ENCODE measurements around the gene GRIK3. TPM values are rescaled to one million over a fixed set of nuclear protein-coding genes. Genes with fewer than 3 reads are reported as not detected.
"Not testable (repeated sequence)": the region's sequence is repeated elsewhere in the genome, so short reads cannot be mapped to it uniquely, and the experiment has no call there.

The GRIK3 gene
- not detected in 2 replicates for total RNA-seq

DNA sequence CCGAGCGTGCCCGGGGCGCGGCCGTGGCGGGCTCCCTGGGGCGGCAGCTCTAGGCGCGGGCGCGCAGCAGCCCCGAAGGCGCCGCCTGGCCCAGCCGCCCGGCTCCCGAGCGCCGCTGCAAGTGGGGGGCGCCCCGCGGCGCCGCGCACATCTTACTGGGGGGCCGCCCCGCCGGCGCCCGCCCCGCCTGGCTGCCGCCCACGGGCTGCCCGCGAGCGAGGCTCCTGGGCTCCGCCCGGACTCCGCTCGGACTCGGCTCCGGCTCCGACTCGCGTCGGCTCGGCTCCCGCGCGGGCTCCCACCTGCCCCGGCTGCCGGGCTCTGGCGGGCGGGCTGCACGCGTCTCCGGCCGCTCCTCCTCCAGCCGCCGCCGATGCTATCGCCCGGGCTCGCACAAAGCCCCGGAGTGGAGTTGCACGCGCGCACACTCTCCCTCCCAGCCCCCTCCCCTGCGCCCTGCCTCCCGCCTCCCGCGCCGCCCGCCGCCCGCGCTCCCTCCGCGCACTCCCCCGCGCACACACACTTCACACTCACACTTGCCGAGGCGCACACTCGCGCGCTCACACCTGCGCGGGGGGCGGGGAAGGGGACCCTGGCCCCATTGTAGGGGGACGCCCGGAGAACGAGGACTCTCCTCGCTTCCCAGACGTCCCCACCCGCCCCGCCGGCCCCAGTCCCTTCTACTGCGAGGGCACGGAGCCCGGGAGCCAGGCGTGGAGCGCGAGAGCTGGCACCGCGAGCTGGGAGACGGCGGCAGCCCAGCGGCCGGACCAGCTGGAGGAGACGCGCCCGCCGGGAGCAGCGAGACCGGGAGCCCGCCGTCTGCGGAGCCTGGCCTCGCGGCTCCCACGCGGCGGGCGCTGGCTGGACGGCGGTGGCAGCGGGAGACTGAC lies at the start of gene GRIK3:
Gene GRIK3, minus strand, starts transcription at position 395 of the 893 bp plus-strand sequence. CDS start 407 bp downstream, outside the sequence.
- DNase-seq: no peak
- intact Hi-C loops (cut with micrococcal nuclease): no loop called here
- H3K27ac Mint-ChIP-seq: peak within 1 kb of the TSS; percentile 38

DNA sequence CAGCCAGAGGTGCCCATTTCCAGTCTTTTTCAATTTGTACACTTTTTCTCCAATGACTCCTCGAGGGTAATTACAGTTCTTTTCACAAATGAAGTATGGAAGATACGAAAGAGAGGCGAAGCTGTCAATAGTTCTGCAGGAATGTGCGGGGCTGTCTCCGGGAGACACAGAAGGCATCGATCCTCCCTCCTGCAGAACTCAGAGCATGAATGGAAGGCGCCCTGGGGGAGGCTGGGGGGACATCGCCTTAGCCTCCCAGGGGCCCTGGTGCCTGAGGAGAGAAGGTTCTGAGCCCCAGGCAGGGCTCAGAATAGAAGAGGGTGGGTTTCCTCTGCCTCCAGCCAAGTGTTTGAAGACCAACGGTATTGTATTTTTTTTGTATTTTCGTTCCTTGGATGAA lies 49.7 kb upstream of the GRIK3 start:
- no peaks in the 10 kb centered on the region for H3K4me1 Mint-ChIP-seq
- no peak for DNase-seq
- no peak overlapping the region for H3K4me3 Mint-ChIP-seq
- H3K27ac Mint-ChIP-seq: no peak overlapping the region
- intact Hi-C loops (cut with micrococcal nuclease): no loop called here
- no peaks in the 10 kb centered on the region for H3K36me3 Mint-ChIP-seq (ENCODE audit: low read depth)
- no peaks in the 10 kb centered on the region for H3K9me3 Mint-ChIP-seq
- no peaks in the 10 kb centered on the region for H3K27me3 Mint-ChIP-seq

More for the DNA sequence above, at the start of gene GRIK3:
- Mint-ChIP-seq H3K4me3 (no peak within 1 kb of the TSS), H3K27me3 (peaks cover 59% of the 10 kb centered on the region), H3K36me3 (ENCODE audit: low read depth) (no peaks in the 10 kb centered on the region), H3K4me1 (no peaks in the 10 kb centered on the region), H3K9me3 (no peaks in the 10 kb centered on the region)

DNA sequence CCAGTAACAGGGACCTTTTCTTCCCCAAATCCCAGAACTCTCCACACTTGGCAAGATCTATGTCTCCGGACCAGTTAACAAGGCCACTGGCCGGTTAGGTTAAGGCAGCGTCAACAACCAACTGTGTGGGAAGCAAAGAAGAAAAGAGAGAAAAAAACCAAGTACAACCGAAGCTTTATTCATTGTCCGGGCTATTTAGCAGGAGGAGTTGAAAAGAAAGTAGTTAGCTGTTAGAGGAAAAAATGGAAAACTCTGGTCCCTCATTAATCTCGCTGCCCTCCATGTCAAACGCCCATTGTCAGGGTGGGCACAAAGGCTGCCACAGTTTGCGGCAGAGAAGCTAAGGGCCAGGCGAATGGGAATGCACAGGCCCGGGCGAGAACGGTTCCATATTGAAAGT lies 49.3 kb upstream of the GRIK3 start:
- DNase-seq: no peak
- no peaks in the 10 kb centered on the region for H3K36me3 Mint-ChIP-seq (ENCODE audit: low read depth)
- no peaks in the 10 kb centered on the region for H3K27me3 Mint-ChIP-seq
- no peak overlapping the region for H3K27ac Mint-ChIP-seq
- intact Hi-C loops (cut with micrococcal nuclease): no loop called here
- H3K4me1 Mint-ChIP-seq: no peaks in the 10 kb centered on the region
- no peak overlapping the region for H3K4me3 Mint-ChIP-seq
- H3K9me3 Mint-ChIP-seq: no peaks in the 10 kb centered on the region

DNA sequence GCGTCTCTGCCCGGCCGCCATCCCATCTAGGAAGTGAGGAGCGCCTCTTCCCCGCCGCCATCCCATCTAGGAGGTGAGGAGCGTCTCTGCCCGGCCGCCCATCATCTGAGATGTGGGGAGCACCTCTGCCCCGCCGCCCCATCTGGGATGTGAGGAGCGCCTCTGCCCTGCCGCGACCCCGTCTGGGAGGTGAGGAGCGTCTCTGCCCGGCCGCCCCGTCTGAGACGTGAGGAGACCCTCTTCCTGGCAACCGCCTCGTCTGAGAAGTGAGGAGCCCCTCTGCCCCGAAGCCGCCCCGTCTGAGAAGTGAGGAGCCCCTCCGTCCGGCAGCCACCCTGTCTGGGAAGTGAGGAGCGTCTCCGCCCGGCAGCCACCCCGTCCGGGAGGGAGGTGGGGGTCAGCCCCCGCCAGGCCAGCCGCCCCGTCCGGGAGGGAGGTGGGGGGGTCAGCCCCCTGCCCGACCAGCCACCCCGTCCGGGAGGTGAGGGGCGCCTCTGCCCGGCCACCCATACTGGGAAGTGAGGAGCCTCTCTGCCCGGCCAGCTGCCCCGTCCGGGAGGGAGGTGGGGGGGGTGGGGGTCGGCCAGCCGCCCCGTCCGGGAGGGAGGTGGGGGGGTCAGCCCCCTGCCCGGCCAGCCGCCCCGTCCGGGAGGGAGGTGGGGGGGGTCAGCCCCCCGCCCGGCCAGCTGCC lies 46.1 kb upstream of the GRIK3 start:
- H3K9me3 Mint-ChIP-seq; H3K4me1 Mint-ChIP-seq; H3K36me3 Mint-ChIP-seq (ENCODE audit: low read depth); intact Hi-C loops (cut with micrococcal nuclease); H3K4me3 Mint-ChIP-seq; H3K27me3 Mint-ChIP-seq; DNase-seq; H3K27ac Mint-ChIP-seq: not testable (repeated sequence)

DNA sequence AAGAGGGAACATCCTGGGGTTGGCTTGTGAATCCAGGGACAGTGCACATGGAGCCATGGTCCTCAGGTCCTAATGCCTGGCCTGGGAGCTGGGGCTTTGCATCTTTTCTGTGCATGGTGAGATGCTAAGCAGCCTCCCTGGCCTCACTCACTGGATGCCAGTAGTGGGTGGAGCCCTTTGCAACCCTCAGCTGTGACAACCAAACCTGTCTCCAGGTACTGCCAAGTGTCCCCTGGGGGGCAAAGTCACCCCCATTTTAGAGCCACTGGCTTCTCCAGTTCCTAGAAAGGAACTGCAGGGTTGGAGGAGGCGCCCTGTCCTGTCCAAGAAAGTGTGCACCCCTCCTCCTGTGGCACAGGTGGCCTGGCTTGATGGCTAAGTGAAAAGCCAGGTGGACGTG lies 44.6 kb upstream of the GRIK3 start:
- no peak for DNase-seq
- Mint-ChIP-seq H3K4me1 (no peaks in the 10 kb centered on the region), H3K27ac (no peak overlapping the region), H3K27me3 (no peaks in the 10 kb centered on the region), H3K36me3 (ENCODE audit: low read depth) (no peaks in the 10 kb centered on the region), H3K9me3 (no peaks in the 10 kb centered on the region), H3K4me3 (no peak overlapping the region)
- intact Hi-C loops (cut with micrococcal nuclease): no loop called here

DNA sequence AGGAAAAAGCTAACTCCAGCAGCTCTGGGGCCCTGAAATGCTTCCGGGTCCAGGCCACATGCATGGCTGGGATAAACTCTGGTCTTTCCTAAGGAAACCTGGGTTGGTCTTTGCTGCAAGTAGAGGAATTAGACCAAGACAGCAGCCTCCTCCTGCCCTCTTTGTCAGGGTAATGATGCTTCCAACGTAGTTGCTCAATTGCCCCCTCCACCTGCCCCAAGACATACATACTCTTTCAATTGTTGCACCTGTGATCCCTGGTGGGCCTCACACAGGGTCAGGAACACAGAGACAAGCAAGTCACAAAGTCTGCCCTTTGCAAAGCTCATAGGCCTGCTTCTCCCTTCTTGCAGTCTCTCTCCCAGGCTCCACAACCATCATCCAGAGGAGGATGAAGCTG lies 41.9 kb upstream of the GRIK3 start:
- Mint-ChIP-seq H3K4me1 (no peaks in the 10 kb centered on the region), H3K9me3 (no peaks in the 10 kb centered on the region), H3K27ac (no peak overlapping the region), H3K4me3 (no peak overlapping the region), H3K36me3 (ENCODE audit: low read depth) (no peaks in the 10 kb centered on the region), H3K27me3 (peaks cover 3% of the 10 kb centered on the region)
- intact Hi-C loops (cut with micrococcal nuclease): no loop called here
- no peak for DNase-seq

DNA sequence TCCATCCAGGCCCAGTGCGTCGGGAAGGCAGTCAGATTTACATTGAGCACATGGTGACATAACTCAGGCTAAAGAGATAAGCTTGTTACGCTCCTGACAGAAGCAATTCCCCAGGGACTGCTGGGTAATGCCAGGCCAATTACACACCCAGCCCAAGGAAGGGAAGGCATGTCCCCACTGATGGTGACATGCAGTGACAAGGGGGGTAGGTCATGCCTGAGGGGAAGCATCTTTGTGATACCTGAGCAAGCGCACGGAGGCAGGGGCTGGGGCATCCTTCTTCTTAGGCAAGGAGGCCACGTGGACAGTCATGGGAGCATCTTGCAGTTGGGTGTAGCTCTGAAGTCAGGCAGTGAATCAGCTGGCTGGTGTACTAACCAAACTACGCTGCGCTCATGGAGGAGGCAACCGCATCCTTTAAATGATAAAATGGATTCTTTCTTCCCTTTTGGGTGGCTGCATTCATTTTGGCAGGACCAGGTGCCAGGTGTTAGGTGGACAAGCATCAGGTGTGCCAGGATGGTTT lies 39.6 kb upstream of the GRIK3 start:
- Mint-ChIP-seq H3K27ac (no peak overlapping the region), H3K9me3 (no peaks in the 10 kb centered on the region), H3K4me3 (no peak overlapping the region), H3K36me3 (ENCODE audit: low read depth) (no peaks in the 10 kb centered on the region), H3K4me1 (no peaks in the 10 kb centered on the region), H3K27me3 (peaks cover 4% of the 10 kb centered on the region)
- DNase-seq: no peak
- intact Hi-C loops (cut with micrococcal nuclease): no loop called here

DNA sequence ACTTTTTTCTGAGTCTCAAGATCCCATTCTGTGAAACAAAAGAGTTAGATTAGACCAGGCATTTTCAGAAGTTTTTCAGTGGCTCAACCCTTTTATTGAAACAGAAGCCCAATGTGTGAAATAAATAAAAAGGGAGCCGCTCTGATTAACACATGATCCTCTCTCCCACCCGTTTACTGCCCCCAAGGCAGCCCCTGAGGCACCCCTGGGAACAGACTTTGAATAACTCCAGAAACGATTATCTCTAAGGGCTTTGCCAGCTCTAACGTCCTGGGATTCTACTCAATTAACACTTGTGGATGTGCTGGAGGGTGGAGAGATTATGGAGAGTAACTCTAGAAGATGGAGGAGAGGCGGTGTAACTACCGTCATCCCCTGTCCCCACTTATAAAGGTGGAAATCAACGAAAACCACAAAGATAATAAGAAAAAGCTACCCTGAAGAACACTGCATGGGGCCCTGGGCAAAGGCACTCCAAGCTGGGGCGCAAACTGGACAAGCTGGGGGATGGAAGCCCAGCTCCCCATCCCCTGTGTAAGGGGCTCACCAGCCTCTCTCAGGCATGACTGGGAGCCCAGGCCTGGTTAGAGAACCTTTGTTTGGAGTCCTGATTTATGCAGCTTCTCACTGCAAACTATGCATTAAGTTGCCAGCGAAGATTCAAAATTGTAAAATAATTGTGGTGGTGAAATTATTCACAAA lies 39.0 kb upstream of the GRIK3 start:
- Mint-ChIP-seq H3K4me1 (no peaks in the 10 kb centered on the region), H3K4me3 (no peak overlapping the region), H3K27ac (no peak overlapping the region), H3K9me3 (no peaks in the 10 kb centered on the region), H3K36me3 (ENCODE audit: low read depth) (no peaks in the 10 kb centered on the region), H3K27me3 (peaks cover 4% of the 10 kb centered on the region)
- DNase-seq: no peak
- intact Hi-C loops (cut with micrococcal nuclease): no loop called here

DNA sequence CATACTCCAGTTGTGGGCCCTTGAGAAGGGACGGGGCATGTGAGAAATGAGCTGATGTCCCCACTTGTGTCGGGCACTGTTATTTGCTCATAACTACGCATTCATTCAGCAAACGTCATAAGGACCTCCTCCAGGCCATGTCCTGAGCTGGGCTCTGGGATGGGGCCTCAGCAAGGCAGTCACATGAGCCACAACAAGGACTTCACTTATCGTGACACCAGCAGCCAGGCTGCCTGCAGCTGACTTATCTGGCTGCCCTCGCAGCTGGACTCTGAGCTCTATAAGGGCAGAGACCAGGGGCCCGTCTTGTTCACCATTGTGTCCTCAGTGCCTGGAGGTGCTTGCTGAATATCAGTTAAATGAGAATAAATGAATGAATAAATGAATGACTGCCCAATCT lies 37.5 kb upstream of the GRIK3 start:
- Mint-ChIP-seq H3K27ac (no peak overlapping the region), H3K4me1 (no peaks in the 10 kb centered on the region), H3K36me3 (ENCODE audit: low read depth) (no peaks in the 10 kb centered on the region), H3K27me3 (peaks cover 4% of the 10 kb centered on the region), H3K9me3 (no peaks in the 10 kb centered on the region), H3K4me3 (no peak overlapping the region)
- intact Hi-C loops (cut with micrococcal nuclease): no loop called here
- no peak for DNase-seq

DNA sequence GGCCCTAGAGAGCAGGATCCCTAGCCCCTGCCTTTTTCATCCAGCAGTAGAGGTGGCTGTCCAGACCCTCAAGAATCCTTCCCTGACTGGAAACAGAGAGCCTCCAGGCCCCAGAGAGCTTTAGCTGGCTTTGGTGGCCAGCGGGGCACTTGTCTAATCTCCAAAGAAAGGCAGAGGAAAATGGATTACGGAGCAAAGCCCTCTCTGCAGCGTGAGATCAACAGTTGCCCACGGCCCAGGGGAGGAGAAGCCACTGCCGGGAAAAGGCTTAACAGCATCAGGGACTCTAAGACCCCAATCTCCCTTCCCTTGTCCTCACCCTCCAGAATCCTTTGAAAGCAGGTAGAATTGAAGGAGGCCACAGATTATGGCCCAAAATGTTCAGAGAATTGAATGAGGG lies 35.8 kb upstream of the GRIK3 start:
- H3K27me3 Mint-ChIP-seq: peaks cover 4% of the 10 kb centered on the region

DNA sequence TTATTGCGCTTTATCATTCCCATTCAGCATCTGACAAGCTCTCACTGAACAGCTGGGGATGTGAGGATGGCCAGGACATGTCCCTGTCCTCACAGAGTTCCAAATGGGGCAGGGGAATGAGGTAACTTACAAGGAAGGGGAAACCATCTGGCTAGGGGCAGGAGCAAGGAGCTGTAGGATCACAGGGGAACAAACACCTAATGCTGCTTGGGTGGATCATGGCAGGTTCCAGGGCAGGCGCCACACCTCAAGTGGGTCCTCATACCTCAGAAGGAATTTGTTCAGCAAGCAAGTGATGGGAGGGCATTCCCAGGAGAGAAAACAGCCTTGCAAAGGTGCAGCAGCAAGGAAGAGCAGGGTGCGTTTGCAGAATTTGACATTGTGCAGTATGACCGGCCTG lies 35.1 kb upstream of the GRIK3 start:
- H3K36me3 Mint-ChIP-seq (ENCODE audit: low read depth): no peaks in the 10 kb centered on the region
- no peak overlapping the region for H3K4me3 Mint-ChIP-seq

More for the DNA sequence above, 35.8 kb upstream of the GRIK3 start:
- H3K27ac Mint-ChIP-seq: no peak overlapping the region
- intact Hi-C loops (cut with micrococcal nuclease): no loop called here
- H3K4me1 Mint-ChIP-seq: no peaks in the 10 kb centered on the region
- no peak overlapping the region for H3K4me3 Mint-ChIP-seq
- no peaks in the 10 kb centered on the region for H3K9me3 Mint-ChIP-seq
- DNase-seq: no peak
- H3K36me3 Mint-ChIP-seq (ENCODE audit: low read depth): no peaks in the 10 kb centered on the region

DNA sequence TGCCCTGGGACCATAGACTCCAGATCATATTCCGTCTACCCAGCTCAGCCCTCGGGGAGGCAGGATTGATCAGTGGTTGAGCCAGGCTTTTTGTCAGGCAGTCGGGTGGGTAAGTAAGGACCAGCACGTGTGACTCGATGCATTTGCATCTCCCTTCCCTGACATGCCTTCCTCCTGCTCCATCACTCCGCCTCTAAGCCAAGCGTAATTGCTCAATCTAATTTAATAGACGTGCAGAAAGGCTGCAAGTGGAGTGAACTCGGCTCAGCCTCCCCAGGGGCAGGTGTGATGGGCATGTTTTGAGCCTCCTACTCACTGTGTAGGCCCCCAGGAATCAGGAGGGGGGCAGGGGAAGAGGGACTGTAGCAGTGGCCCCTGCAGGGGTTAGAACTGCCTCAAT lies 34.6 kb upstream of the GRIK3 start:
- Mint-ChIP-seq H3K9me3 (no peaks in the 10 kb centered on the region), H3K36me3 (ENCODE audit: low read depth) (no peaks in the 10 kb centered on the region), H3K27ac (no peak overlapping the region), H3K4me1 (no peaks in the 10 kb centered on the region), H3K27me3 (peaks cover 4% of the 10 kb centered on the region), H3K4me3 (no peak overlapping the region)
- no peak for DNase-seq
- intact Hi-C loops (cut with micrococcal nuclease): no loop called here

More for the DNA sequence above, 35.1 kb upstream of the GRIK3 start:
- intact Hi-C loops (cut with micrococcal nuclease): no loop called here
- H3K4me1 Mint-ChIP-seq: no peaks in the 10 kb centered on the region
- H3K27ac Mint-ChIP-seq: no peak overlapping the region
- no peak for DNase-seq
- peaks cover 4% of the 10 kb centered on the region for H3K27me3 Mint-ChIP-seq
- no peaks in the 10 kb centered on the region for H3K9me3 Mint-ChIP-seq

DNA sequence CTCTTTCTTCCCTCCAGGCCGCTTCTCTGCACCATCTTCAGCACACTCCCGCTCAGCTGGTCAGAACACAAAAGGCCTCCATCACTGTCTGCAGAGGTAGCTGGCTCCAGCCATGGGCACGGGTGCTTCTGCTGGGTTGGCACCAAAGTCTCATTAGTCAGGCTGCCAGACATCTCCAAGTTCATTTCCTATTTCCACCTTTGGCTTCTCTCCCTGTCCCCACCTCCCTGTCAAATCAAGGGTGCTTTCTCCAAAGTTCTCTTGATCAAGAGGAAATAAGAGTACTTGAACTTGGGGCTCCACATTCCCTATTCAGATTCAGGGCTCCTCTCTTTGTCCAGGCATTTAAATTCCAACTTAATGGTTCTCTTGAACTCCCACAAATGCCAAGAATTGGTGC lies 33.9 kb upstream of the GRIK3 start:
- peaks cover 4% of the 10 kb centered on the region for H3K27me3 Mint-ChIP-seq
- no peak overlapping the region for H3K4me3 Mint-ChIP-seq
- no peak for DNase-seq
- H3K36me3 Mint-ChIP-seq (ENCODE audit: low read depth): no peaks in the 10 kb centered on the region
- no peaks in the 10 kb centered on the region for H3K9me3 Mint-ChIP-seq
- intact Hi-C loops (cut with micrococcal nuclease): no loop called here
- H3K4me1 Mint-ChIP-seq: no peaks in the 10 kb centered on the region
- H3K27ac Mint-ChIP-seq: no peak overlapping the region

DNA sequence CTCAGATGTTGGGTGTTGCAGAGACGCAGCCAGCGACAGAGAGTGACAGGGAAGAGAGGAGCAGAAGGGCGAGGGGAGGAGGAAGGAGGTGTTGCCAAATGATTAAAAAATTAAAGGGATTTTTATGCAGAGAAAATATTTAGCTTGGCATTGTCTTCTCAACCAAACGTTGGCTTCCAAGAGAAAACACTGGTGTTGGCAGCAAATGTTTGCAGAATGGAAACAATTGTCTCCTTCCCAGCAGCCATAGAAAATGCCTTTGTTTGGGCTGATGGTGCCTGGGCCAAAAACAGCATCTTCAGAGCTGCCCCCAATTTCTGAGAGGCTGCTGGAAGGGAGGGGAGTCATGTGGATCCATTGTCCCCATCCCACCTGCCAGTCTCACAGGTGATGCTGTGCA lies 29.7 kb upstream of the GRIK3 start:
- H3K4me3 Mint-ChIP-seq: no peak overlapping the region
- peaks cover 1% of the 10 kb centered on the region for H3K27me3 Mint-ChIP-seq
- DNase-seq: no peak
- no peak overlapping the region for H3K27ac Mint-ChIP-seq
- H3K4me1 Mint-ChIP-seq: no peaks in the 10 kb centered on the region
- intact Hi-C loops (cut with micrococcal nuclease): no loop called here
- no peaks in the 10 kb centered on the region for H3K9me3 Mint-ChIP-seq
- no peaks in the 10 kb centered on the region for H3K36me3 Mint-ChIP-seq (ENCODE audit: low read depth)
